Activated T-helper 1 cell treated with anti-CD3 and anti-CD28 coated beads, Interleukin-12 subunit alpha, Interleukin-12 subunit beta, Interleukin-2, Interleukin-4 antibody, amounts not matched to agents 30 ng/mL and 10 ng/mL and 1 ng/mL, durations not matched to agents 14 hours and 24 hours and 36 hours (primary cell): ENCODE data around the gene FXYD4. TPM values are rescaled to one million over a fixed set of nuclear protein-coding genes. Genes with fewer than 3 reads are reported as not detected.

ENCODE experiments used
- DNase-seq: peaks from one replicate; pipeline ENCODE4 v3.0.0; 2021; ENCODE audit warnings: low spot score
- H3K27ac Mint-ChIP-seq: one replicate; pipeline ENCODE4 v1.8.0; 2021; ENCODE audit warnings: mild to moderate bottlenecking, mixed read lengths
- H3K27me3 Mint-ChIP-seq: one replicate; pipeline ENCODE4 v1.8.0; 2022; ENCODE audit warnings: mild to moderate bottlenecking, moderate library complexity, mixed read lengths; ENCODE audit not compliant: insufficient read depth
- H3K36me3 Mint-ChIP-seq: one replicate; pipeline ENCODE4 v1.8.0; 2021; ENCODE audit warnings: low read depth, mixed read lengths
- H3K4me1 Mint-ChIP-seq: one replicate; pipeline ENCODE4 v1.8.0; 2021; ENCODE audit warnings: low read depth, mixed read lengths
- H3K4me3 Mint-ChIP-seq: one replicate; pipeline ENCODE4 v1.8.0; 2021; ENCODE audit warnings: mild to moderate bottlenecking, moderate library complexity, mixed read lengths
- H3K9me3 Mint-ChIP-seq: one replicate; pipeline ENCODE4 v1.8.0; 2021; ENCODE audit warnings: mixed read lengths
- intact Hi-C: fragments of 100-400 bp; cut with micrococcal nuclease; formaldehyde crosslinking; loops from one replicate; pipeline ENCODE4 v1.15.1; 2024
- total RNA-seq: library from RNA; stranded (reverse); gene quantifications from 2 replicates; pipeline ENCODE4 v1.2.3, GENCODE V29; 2022

The FXYD4 gene
- total RNA-seq, 1 donor from 2014 or later, result 0.44 TPM

- no peaks in the 10 kb centered on the region for H3K27me3 Mint-ChIP-seq
- H3K27ac Mint-ChIP-seq, result peak overlapping the region; percentile 100
- intact Hi-C loops, result loop anchor here (1.0 to 2.0 kb wide), 3 partner anchors 10 to 269 kb away; partner anchors contain the start of gene CSGALNACT2
- H3K4me1 Mint-ChIP-seq, result peaks cover 42% of the 10 kb centered on the region
- no peaks in the 10 kb centered on the region for H3K9me3 Mint-ChIP-seq
- H3K4me3 Mint-ChIP-seq, result peak overlapping the region; percentile 99
- H3K36me3 Mint-ChIP-seq, result peaks cover 33% of the 10 kb centered on the region
- peak; percentile 81 for DNase-seq
Observed at GRCh38 chr10:43407576-43408330, 36.3 kb downstream of the FXYD4 start.

- Mint-ChIP-seq H3K4me1 (peaks cover 36% of the 10 kb centered on the region), H3K4me3 (peak overlapping the region; percentile 99), H3K27ac (peak overlapping the region; percentile 100), H3K36me3 (peaks cover 27% of the 10 kb centered on the region), H3K27me3 (no peaks in the 10 kb centered on the region), H3K9me3 (no peaks in the 10 kb centered on the region)
- DNase-seq, result no peak
- intact Hi-C loops, result no loop called here
Observed at GRCh38 chr10:43408331-43408709, 36.9 kb downstream of the FXYD4 start.

- Mint-ChIP-seq H3K9me3 (no peaks in the 10 kb centered on the region), H3K4me3 (peak within 1 kb of the TSS; percentile 99), H3K36me3 (peaks cover 25% of the 10 kb centered on the region), H3K4me1 (peaks cover 34% of the 10 kb centered on the region), H3K27ac (peak within 1 kb of the TSS; percentile 100), H3K27me3 (no peaks in the 10 kb centered on the region)
- DNase-seq, result peak; percentile 94
- intact Hi-C loops, result loop anchor here (1.0 kb wide), 2 partner anchors 11 to 27 kb away; no protein-coding TSS in a partner anchor
Observed at GRCh38 chr10:43408710-43409384, 37.4 kb downstream of the FXYD4 start, which contains the start of gene HNRNPF. TSS of gene HNRNPF (minus strand) at chr10:43409186. CDS start at chr10:43387884, 21,302 bp downstream.

- Mint-ChIP-seq H3K4me3 (peak overlapping the region; percentile 99), H3K36me3 (peaks cover 24% of the 10 kb centered on the region), H3K27me3 (no peaks in the 10 kb centered on the region), H3K27ac (peak overlapping the region; percentile 100), H3K4me1 (peaks cover 28% of the 10 kb centered on the region), H3K9me3 (no peaks in the 10 kb centered on the region)
- intact Hi-C loops, result loop anchor here (1.0 kb wide), 2 partner anchors 11 to 27 kb away; no protein-coding TSS in a partner anchor
- DNase-seq, result peak; percentile 66
Observed at GRCh38 chr10:43409385-43410109, 38.1 kb downstream of the FXYD4 start.

- H3K27me3 Mint-ChIP-seq, result no peaks in the 10 kb centered on the region
- H3K36me3 Mint-ChIP-seq, result peaks cover 17% of the 10 kb centered on the region
- DNase-seq, result no peak
- H3K4me1 Mint-ChIP-seq, result peaks cover 24% of the 10 kb centered on the region
- intact Hi-C loops, result no loop called here
- no peaks in the 10 kb centered on the region for H3K9me3 Mint-ChIP-seq
- H3K27ac Mint-ChIP-seq, result peak overlapping the region; percentile 100
- H3K4me3 Mint-ChIP-seq, result peak overlapping the region; percentile 99
Observed at GRCh38 chr10:43410345-43410744, 38.9 kb downstream of the FXYD4 start.

GRCh38 chr10:43411536-43411935 lies 40.1 kb downstream of the FXYD4 start:
- H3K4me1 Mint-ChIP-seq, result peaks cover 20% of the 10 kb centered on the region
- H3K9me3 Mint-ChIP-seq, result no peaks in the 10 kb centered on the region
- intact Hi-C loops, result no loop called here
- H3K36me3 Mint-ChIP-seq, result peaks cover 8% of the 10 kb centered on the region
- H3K27ac Mint-ChIP-seq, result no peak overlapping the region
- no peak overlapping the region for H3K4me3 Mint-ChIP-seq
- no peaks in the 10 kb centered on the region for H3K27me3 Mint-ChIP-seq
- no peak for DNase-seq

- Mint-ChIP-seq H3K27ac (no peak overlapping the region), H3K27me3 (no peaks in the 10 kb centered on the region), H3K4me1 (peaks cover 31% of the 10 kb centered on the region), H3K36me3 (no peaks in the 10 kb centered on the region), H3K4me3 (no peak overlapping the region), H3K9me3 (no peaks in the 10 kb centered on the region)
- no peak for DNase-seq
- intact Hi-C loops, result no loop called here
Observed at GRCh38 chr10:43415544-43415943, 44.1 kb downstream of the FXYD4 start.

- no peaks in the 10 kb centered on the region for H3K36me3 Mint-ChIP-seq
- H3K27ac Mint-ChIP-seq, result peak overlapping the region; percentile 84
- DNase-seq, result peak; percentile 30
- no peaks in the 10 kb centered on the region for H3K27me3 Mint-ChIP-seq
- no peaks in the 10 kb centered on the region for H3K9me3 Mint-ChIP-seq
- peaks cover 40% of the 10 kb centered on the region for H3K4me1 Mint-ChIP-seq
- peak overlapping the region; percentile 37 for H3K4me3 Mint-ChIP-seq
- intact Hi-C loops, result no loop called here
Observed at GRCh38 chr10:43417950-43418768, 46.7 kb downstream of the FXYD4 start.

GRCh38 chr10:43419997-43420368 lies 48.5 kb downstream of the FXYD4 start:
- Mint-ChIP-seq H3K27me3 (no peaks in the 10 kb centered on the region), H3K4me1 (peaks cover 45% of the 10 kb centered on the region), H3K9me3 (no peaks in the 10 kb centered on the region), H3K27ac (peak overlapping the region; percentile 91), H3K4me3 (peak overlapping the region; percentile 75), H3K36me3 (no peaks in the 10 kb centered on the region)
- DNase-seq, result no peak
- intact Hi-C loops, result loop anchor here (1.0 kb wide), 3 partner anchors 11 to 58 kb away; partner anchors contain the start of gene HNRNPF

GRCh38 chr10:43420369-43421200 lies 49.1 kb downstream of the FXYD4 start:
- peak overlapping the region; percentile 99 for H3K27ac Mint-ChIP-seq
- no peaks in the 10 kb centered on the region for H3K9me3 Mint-ChIP-seq
- peaks cover 45% of the 10 kb centered on the region for H3K4me1 Mint-ChIP-seq
- H3K4me3 Mint-ChIP-seq, result peak overlapping the region; percentile 85
- no peaks in the 10 kb centered on the region for H3K27me3 Mint-ChIP-seq
- intact Hi-C loops, result loop anchor here (1.0 kb wide), 4 partner anchors 11 to 58 kb away; partner anchors contain the start of gene HNRNPF
- DNase-seq, result peak; percentile 78
- no peaks in the 10 kb centered on the region for H3K36me3 Mint-ChIP-seq

GRCh38 chr10:43421201-43421507 lies 49.7 kb downstream of the FXYD4 start:
- peak overlapping the region; percentile 99 for H3K27ac Mint-ChIP-seq
- peaks cover 50% of the 10 kb centered on the region for H3K4me1 Mint-ChIP-seq
- H3K4me3 Mint-ChIP-seq, result peak overlapping the region; percentile 85
- no peak for DNase-seq
- no peaks in the 10 kb centered on the region for H3K9me3 Mint-ChIP-seq
- intact Hi-C loops, result loop anchor here (1.0 kb wide), 1 partner anchor 24 kb away; no protein-coding TSS in a partner anchor
- no peaks in the 10 kb centered on the region for H3K36me3 Mint-ChIP-seq
- no peaks in the 10 kb centered on the region for H3K27me3 Mint-ChIP-seq
